DOHH2 (cell line): ENCODE results near the gene FUOM.

Experiments used
- CTCF ChIP-seq: fragments of 200-600 bp; sonication (generic); IDR thresholded peaks from one replicate; pipeline ENCODE4 v1.5.1; 2014; ENCODE audit warnings: antibody characterized with exemption, mild to moderate bottlenecking, low read depth, low read length; ENCODE audit not compliant: poor library complexity, severe bottlenecking
- EZH2phosphoT487 ChIP-seq: fragments of 200-600 bp; sonication (generic); IDR thresholded peaks from 2 replicates; pipeline ENCODE4 v1.6.1; 2017; ENCODE audit warnings: borderline replicate concordance, mild to moderate bottlenecking, antibody characterized with exemption, low read length, moderate library complexity, mixed read lengths

- TF ChIP-seq CTCF (no peak), EZH2phosphoT487 (no peak)
These were observed 23.2 kb upstream of the FUOM start for GRCh38 chr10:133381036-133381435.
